HepG2 (cell line): ENCODE measurements around the gene CNOT6. TPM values are rescaled to one million over a fixed set of nuclear protein-coding genes. Genes with fewer than 3 reads are reported as not detected.

Experiments used
- ATAC-seq: fragments of 200-7000 bp; cut with Tn5 transposase; 3 replicates; pipeline ENCODE4 v1.9.1; 2020; ENCODE audit warnings: mild to moderate bottlenecking, moderate library complexity
- BruUV-seq: library from RNA; stranded (reverse); fragments of 400-500 nt; replicated peaks from 2 replicates; lab custom pipeline; 2021; lab: Mats Ljungman, UMichigan
- CTCF ChIA-PET: fragments of 300-600 bp; formaldehyde crosslinking; extraction: SDS; loops from one replicate; lab custom pipeline; 2021; ENCODE audit warnings: low total read pairs, inconsistent platforms, low intra/inter-chr PET ratio; lab: Yijun Ruan, JAX
- POLR2A ChIA-PET: fragments of 350-600 bp; sonication (Branson Sonifier 250); formaldehyde crosslinking; loops from one replicate; lab custom pipeline; 2020; ENCODE audit warnings: antibody characterized with exemption, inconsistent platforms; lab: Yijun Ruan, JAX
- DNase-seq: peaks from one replicate; pipeline ENCODE4 v3.0.0-alpha.2; 2015; ENCODE audit warnings: low spot score
- FAIRE-seq: peaks from 3 replicates; lab custom pipeline; 2011; peaks lifted over from hg19 to GRCh38; lab: Jason Lieb, UNC
- H2AFZ ChIP-seq: one replicate; pipeline ENCODE4 v1.6.1; 2011; ENCODE audit warnings: low read length, inconsistent platforms
- H3K27ac ChIP-seq: fragments of 300-600 bp; 3 replicates; pipeline ENCODE4 v1.8.0; 2011; ENCODE audit warnings: mixed run types, mild to moderate bottlenecking, mixed read lengths, low read length, inconsistent platforms; ENCODE audit not compliant: insufficient read depth; ENCODE audit errors: extremely low read length
- H3K27me3 ChIP-seq, 2 experiments: fragments of 200-600 bp in 1 of 2; 2 replicates in 1 of 2; 3 replicates in 1 of 2; pipeline versions ENCODE4 v1.6.0 to v1.8.0; 2011; ENCODE audit warnings: low read length in 2 of 2, mild to moderate bottlenecking in 2 of 2, moderate library complexity in 2 of 2, inconsistent platforms in 1 of 2; ENCODE audit not compliant: insufficient read depth in 2 of 2, control insufficient read depth in 1 of 2
- H3K36me3 ChIP-seq, 2 experiments: fragments of 200-600 bp in 1 of 2; replicated peaks in 1 of 2; 2 replicates in 1 of 2; 3 replicates in 1 of 2; pipeline versions ENCODE4 v1.5.1 to v1.8.0; 2011; ENCODE audit warnings: low read length in 2 of 2, inconsistent platforms in 1 of 2; ENCODE audit not compliant: insufficient read depth in 2 of 2, control insufficient read depth in 1 of 2
- H3K4me1 ChIP-seq: 2 replicates; pipeline ENCODE4 v1.5.1; 2012; ENCODE audit warnings: low read length, inconsistent platforms; ENCODE audit not compliant: insufficient read depth
- H3K4me2 ChIP-seq: 2 replicates; pipeline ENCODE4 v1.6.0; 2011; ENCODE audit warnings: low read depth, low read length, inconsistent platforms
- H3K4me3 ChIP-seq, 3 experiments: fragments of 200-600 bp in 1 of 3; sonication (generic), shearing (Covaris generic) in 1 of 3; replicated peaks in 1 of 3; 2 replicates each; pipeline ENCODE4 v1.5.1; 2011 to 2016; ENCODE audit warnings: low read length in 3 of 3, inconsistent platforms in 2 of 3, low read depth in 2 of 3, mild to moderate bottlenecking in 2 of 3, control low read depth in 1 of 3, mixed read lengths in 1 of 3; ENCODE audit not compliant: insufficient read depth in 1 of 3
- H3K79me2 ChIP-seq: one replicate; pipeline ENCODE4 v1.6.1; 2011; ENCODE audit warnings: low read length, inconsistent platforms; ENCODE audit not compliant: insufficient read depth
- H3K9ac ChIP-seq: 2 replicates; pipeline ENCODE4 v1.6.0; 2011; ENCODE audit warnings: mild to moderate bottlenecking, low read depth, low read length, inconsistent platforms; ENCODE audit not compliant: insufficient read depth
- H3K9me3 ChIP-seq: 2 replicates; pipeline ENCODE4 v1.5.1; 2012; ENCODE audit warnings: mild to moderate bottlenecking, low read length
- H4K20me1 ChIP-seq: 2 replicates; pipeline ENCODE4 v1.6.0; 2011; ENCODE audit warnings: inconsistent platforms, mild to moderate bottlenecking, low read length, moderate library complexity; ENCODE audit not compliant: insufficient read depth
- ATM ChIP-seq: fragments of 450-650 bp; IDR thresholded peaks from 2 replicates; pipeline ENCODE4 v1.7.1; 2017; ENCODE audit warnings: mild to moderate bottlenecking, borderline replicate concordance
- MAFF ChIP-seq: IDR thresholded peaks from 2 replicates; pipeline ENCODE4 v1.6.1; 2011; ENCODE audit warnings: low read depth, low read length, improper control_type of control experiment
- MAFK ChIP-seq, 2 experiments: IDR thresholded peaks in 1 of 2; conservative IDR thresholded peaks in 1 of 2; 2 replicates each; pipeline ENCODE4 v1.6.1; 2011; ENCODE audit warnings: improper control_type of control experiment in 2 of 2, low read length in 2 of 2
- WGBS: methylation state at CpG from one replicate; pipeline ENCODE4 v1.1.6; 2017; ENCODE audit warnings: low lambda C conversion rate; 5-methylcytosine and 5-hydroxymethylcytosine counted together
- in situ Hi-C: cut with HindIII; loops from 2 replicates; pipeline ENCODE4 v1.10.0; 2017; ENCODE audit warnings: low pct_unique_long_range_greater_than_20kb; ENCODE audit not compliant: extremely low pct_ligation_motif_present
- intact Hi-C: fragments of 100-400 bp; cut with micrococcal nuclease; formaldehyde crosslinking; loops from one replicate; pipeline ENCODE4 v1.10.0; 2022; ENCODE audit not compliant: unreplicated experiment
- polyA plus RNA-seq, 8 experiments: library from polyadenylated mRNA; depleted of rRNA in 3 of 8; stranded (reverse) in 7 of 8; unstranded in 1 of 8; fragments of >200 nt; fragmentation: Illumina TruSeq in 4 of 8; extraction: Trizol in 4 of 8; gene quantifications; 2 replicates each; pipeline versions ENCODE4 v1.2.1 to v1.2.3, GENCODE V29; 2011 to 2016; ENCODE audit warnings: low read depth in 4 of 8, missing spikeins in 1 of 8, mixed read lengths in 1 of 8; ENCODE audit not compliant: insufficient read depth in 1 of 8
- total RNA-seq, 5 experiments: library from RNA; depleted of rRNA; stranded (reverse); fragments of >200 nt; fragmentation: Illumina TruSeq; extraction: Trizol; gene quantifications; 2 replicates each; pipeline ENCODE4 v1.2.3, GENCODE V29; 2016; ENCODE audit warnings: low read depth in 1 of 5
- TF ChIP-seq, protein P1 (sequence below), 2 experiments: sonication (generic) in 1 of 2; formaldehyde crosslinking in 1 of 2; IDR thresholded peaks; 2 replicates each; pipeline versions ENCODE4 v1.6.1 to v1.9.0; 2014 to 2022; ENCODE audit warnings: antibody characterized with exemption in 1 of 2, borderline replicate concordance in 1 of 2, inconsistent platforms in 1 of 2, low read depth in 1 of 2, missing genetic modification reagents in 1 of 2
- TF ChIP-seq, protein P2 (sequence below): sonication (generic); formaldehyde crosslinking; IDR thresholded peaks from 2 replicates; pipeline ENCODE4 v1.4.0; 2020; ENCODE audit warnings: missing genetic modification reagents, borderline replicate concordance

The CNOT6 gene
- total and polyA plus RNA-seq, 2 of the 13 experiments (the other 11 are each of a cell fraction or from before 2014, with no cell fraction given): 8.8 to 9.1 TPM

DNA sequence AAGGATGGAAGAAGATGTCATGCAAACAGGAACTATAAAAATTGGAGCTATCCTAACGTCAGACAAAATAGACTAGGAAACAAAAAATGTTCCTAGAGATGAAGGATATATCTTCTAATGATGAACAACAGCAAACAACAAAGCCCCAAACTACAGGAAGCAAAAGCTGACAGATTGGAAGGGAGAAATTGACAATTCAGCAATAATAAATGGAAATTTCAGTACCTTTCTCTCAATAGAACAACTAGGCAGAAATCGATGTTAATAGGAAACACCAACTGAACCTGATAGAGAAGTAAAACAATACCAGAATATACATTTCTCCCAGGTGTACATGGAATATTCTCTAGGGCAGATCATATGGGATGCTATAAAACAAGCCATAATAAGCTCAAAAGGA, 89.6 kb downstream of the CNOT6 start:
- intact Hi-C loops: no loop called here
- no TSS peak for BruUV-seq
- H3K9me3 ChIP-seq: no peaks in the 10 kb centered on the region

More for the DNA sequence above, 89.6 kb downstream of the CNOT6 start:
- Histone ChIP-seq H4K20me1 (no peaks in the 10 kb centered on the region), H2AFZ (no peak overlapping the region), H3K27me3 (peaks cover 2 to 9% of the 10 kb centered on the region in 2 experiments; a peak in 3 of 5 replicates), H3K4me2 (no peak overlapping the region), H3K27ac (no peak overlapping the region), H3K4me3 (no peak overlapping the region), H3K9ac (no peak overlapping the region), H3K79me2 (no peaks in the 10 kb centered on the region), H3K36me3 (no peaks in the 10 kb centered on the region), H3K4me1 (no peaks in the 10 kb centered on the region)
- FAIRE-seq (no peak), DNase-seq (no peak), ATAC-seq (no peak)
- CTCF ChIA-PET: no interaction called here
- TF ChIP-seq MAFF: peak; percentile 61; the same call in 1 of the 2 replicates
- peak; percentile 24 to 64; a peak in 3 of 4 replicates for TF ChIP-seq MAFK (conservative IDR thresholded peaks at IDR 0.05 in 1 of 2, IDR thresholded peaks at IDR 0.05 in 1 of 2; ENCODE audit: low read length in 2 of 2)
- TF ChIP-seq, protein P1, sequence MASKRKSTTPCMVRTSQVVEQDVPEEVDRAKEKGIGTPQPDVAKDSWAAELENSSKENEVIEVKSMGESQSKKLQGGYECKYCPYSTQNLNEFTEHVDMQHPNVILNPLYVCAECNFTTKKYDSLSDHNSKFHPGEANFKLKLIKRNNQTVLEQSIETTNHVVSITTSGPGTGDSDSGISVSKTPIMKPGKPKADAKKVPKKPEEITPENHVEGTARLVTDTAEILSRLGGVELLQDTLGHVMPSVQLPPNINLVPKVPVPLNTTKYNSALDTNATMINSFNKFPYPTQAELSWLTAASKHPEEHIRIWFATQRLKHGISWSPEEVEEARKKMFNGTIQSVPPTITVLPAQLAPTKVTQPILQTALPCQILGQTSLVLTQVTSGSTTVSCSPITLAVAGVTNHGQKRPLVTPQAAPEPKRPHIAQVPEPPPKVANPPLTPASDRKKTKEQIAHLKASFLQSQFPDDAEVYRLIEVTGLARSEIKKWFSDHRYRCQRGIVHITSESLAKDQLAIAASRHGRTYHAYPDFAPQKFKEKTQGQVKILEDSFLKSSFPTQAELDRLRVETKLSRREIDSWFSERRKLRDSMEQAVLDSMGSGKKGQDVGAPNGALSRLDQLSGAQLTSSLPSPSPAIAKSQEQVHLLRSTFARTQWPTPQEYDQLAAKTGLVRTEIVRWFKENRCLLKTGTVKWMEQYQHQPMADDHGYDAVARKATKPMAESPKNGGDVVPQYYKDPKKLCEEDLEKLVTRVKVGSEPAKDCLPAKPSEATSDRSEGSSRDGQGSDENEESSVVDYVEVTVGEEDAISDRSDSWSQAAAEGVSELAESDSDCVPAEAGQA (IDR thresholded peaks at IDR 0.05; ENCODE audit: low read depth): no peak
- TF ChIP-seq, protein P1 (CRISPR knock-in tag; IDR thresholded peaks at IDR 0.05; ENCODE audit: borderline replicate concordance): no peak
- TF ChIP-seq, protein P2, sequence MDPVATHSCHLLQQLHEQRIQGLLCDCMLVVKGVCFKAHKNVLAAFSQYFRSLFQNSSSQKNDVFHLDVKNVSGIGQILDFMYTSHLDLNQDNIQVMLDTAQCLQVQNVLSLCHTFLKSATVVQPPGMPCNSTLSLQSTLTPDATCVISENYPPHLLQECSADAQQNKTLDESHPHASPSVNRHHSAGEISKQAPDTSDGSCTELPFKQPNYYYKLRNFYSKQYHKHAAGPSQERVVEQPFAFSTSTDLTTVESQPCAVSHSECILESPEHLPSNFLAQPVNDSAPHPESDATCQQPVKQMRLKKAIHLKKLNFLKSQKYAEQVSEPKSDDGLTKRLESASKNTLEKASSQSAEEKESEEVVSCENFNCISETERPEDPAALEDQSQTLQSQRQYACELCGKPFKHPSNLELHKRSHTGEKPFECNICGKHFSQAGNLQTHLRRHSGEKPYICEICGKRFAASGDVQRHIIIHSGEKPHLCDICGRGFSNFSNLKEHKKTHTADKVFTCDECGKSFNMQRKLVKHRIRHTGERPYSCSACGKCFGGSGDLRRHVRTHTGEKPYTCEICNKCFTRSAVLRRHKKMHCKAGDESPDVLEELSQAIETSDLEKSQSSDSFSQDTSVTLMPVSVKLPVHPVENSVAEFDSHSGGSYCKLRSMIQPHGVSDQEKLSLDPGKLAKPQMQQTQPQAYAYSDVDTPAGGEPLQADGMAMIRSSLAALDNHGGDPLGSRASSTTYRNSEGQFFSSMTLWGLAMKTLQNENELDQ (CRISPR knock-in tag): no peak
- TF ChIP-seq ATM: no peak
- POLR2A ChIA-PET: no interaction called here
- 39% methylated on average over 2 of the region's 2 CpGs for WGBS
- in situ Hi-C loops: no loop called here
